Glomerular visceral epithelial cell (primary cell): ENCODE data around the gene CDH23.

Experiments
- DNase-seq: peaks from one replicate; pipeline ENCODE4 v3.0.0-alpha.2; 2016; ENCODE audit errors: extremely low spot score

CDH23 gene

GRCh38 chr10:71708897-71709882, 312.5 kb downstream of the CDH23 start:
- no peak for DNase-seq

- DNase-seq: no peak
These were observed 313.8 kb downstream of the CDH23 start for GRCh38 chr10:71710519-71710918.

GRCh38 chr10:71711052-71711623, 314.4 kb downstream of the CDH23 start:
- DNase-seq: peak; percentile 9

DNA sequence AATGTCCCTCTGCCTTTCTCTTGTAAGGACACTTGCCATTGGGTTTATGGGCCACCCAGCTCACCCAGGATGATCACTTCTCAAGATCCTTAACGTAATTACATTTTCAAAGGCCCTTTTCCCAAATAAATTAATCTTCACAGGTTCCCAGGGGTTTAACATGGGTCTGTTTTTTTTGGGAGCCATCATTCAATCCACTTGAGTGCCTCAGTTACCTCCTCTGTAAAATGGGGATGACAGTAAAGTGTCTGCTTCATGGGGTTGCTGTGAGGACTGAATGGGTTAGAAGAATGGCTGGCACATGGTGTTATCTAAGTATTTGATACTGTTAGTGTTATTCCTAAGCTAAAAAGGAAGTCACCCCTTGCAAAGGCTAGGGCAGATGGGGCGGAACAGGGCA, 315.4 kb downstream of the CDH23 start:
- no peak for DNase-seq

GRCh38 chr10:71712572-71713134, 315.9 kb downstream of the CDH23 start:
- DNase-seq: no peak

- DNase-seq: no peak
These were observed 316.7 kb downstream of the CDH23 start for GRCh38 chr10:71713135-71714030.

- DNase-seq: no peak
These were observed 317.3 kb downstream of the CDH23 start for GRCh38 chr10:71714031-71714410.

DNA sequence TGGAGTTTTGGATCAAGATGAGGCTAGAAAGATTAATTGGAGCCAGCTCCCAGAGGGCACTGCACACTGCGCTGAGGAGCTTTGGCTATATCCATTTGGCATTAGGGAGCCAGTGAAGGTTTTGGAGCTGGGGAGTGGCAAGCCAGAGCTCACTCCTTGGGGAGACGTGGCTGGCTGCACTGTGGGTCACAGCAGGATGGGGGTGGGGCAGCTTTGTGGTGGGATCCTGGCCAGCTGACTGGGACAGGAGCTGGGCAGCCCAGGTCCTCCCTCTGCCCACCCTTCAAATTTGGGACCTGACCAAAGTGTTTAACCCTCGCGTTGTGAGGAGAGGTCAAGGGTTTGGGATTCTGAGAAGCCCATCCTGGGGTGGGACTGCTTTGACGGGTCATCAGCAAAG, 317.9 kb downstream of the CDH23 start:
- DNase-seq: no peak

- no peak for DNase-seq
These were observed 318.3 kb downstream of the CDH23 start for GRCh38 chr10:71715026-71715425.

GRCh38 chr10:71715860-71716259, 319.1 kb downstream of the CDH23 start:
- DNase-seq: no peak

- no peak for DNase-seq
These were observed 319.7 kb downstream of the CDH23 start for GRCh38 chr10:71716426-71716825.

GRCh38 chr10:71717056-71717455, 320.3 kb downstream of the CDH23 start:
- DNase-seq: no peak

GRCh38 chr10:71717551-71717951, 320.8 kb downstream of the CDH23 start:
- DNase-seq: no peak

- DNase-seq: no peak
These were observed 321.5 kb downstream of the CDH23 start for GRCh38 chr10:71718165-71718698.

GRCh38 chr10:71719042-71719441, 322.3 kb downstream of the CDH23 start:
- DNase-seq: no peak

- DNase-seq: no peak
These were observed 322.9 kb downstream of the CDH23 start, which contains the start of gene C10orf105 for GRCh38 chr10:71719464-71720201. Gene C10orf105 (minus strand): TSS chr10:71719778. CDS start chr10:71716337, 3,441 bp downstream.

GRCh38 chr10:71720288-71720687, 323.6 kb downstream of the CDH23 start:
- no peak for DNase-seq

DNA sequence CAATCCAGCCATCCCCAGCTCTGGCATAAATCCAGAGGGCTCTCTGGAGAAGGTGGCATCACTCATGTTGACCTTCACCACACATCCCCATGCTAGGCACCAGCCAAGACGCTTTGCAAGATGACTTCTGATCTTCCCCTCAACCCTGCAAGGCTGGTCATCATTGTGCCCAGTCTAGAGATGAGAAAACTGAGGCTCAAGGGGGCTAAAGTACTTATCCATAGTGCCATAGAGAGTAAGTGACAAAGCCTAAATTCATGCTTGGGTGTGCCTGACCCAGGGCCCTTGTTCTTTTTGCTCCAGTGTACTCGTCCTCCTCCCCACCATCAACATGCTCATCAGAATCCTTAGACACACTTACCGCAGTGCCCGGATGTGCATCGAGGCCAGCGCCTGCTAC, 324.6 kb downstream of the CDH23 start:
- DNase-seq: no peak

DNA sequence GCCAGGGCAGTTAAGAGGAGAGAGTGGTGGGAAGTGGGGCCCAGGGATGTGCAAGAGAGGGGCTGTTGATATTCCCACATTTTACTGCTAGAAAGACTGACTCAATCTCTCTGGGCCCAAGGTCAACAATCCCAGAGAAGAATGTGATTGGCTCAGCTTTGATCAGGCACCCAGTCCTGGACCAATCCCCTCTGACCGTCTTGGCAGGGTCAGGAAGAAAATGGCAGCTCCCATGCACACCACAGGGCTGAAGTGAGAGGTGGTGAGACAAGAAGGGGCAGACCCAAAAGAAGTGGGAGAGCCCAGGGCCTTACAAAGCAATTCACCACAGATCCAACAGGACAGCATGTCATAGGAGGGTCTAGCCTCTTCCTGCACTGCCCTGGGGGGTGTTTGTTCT, 326.1 kb downstream of the CDH23 start:
- no peak for DNase-seq

DNA sequence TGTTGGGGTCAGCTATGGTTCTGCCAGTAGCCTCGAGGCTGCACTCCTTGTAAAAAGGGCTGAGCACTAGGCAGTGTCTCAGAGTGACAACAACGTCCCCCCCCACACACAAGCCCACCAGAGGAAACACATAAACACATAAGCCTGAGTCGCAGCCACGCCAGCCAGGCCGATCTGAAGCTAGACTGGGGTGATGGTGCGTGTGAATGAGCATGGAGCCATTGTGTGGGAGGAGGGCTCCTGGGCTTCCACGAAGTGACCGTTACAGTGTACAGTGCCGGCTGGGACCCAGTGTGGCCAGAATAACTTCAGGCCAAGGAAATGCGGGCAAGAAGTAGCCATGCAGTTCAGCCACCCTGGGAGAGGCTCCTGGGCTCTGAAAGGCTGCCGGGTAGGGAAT, 326.6 kb downstream of the CDH23 start:
- DNase-seq: no peak

- no peak for DNase-seq
These were observed 327.8 kb downstream of the CDH23 start for GRCh38 chr10:71724539-71724938.
